GM21786 (cell line): ENCODE results near the gene ADAMTS14.

ENCODE experiments used
- ATAC-seq: cut with Tn5 transposase; IDR thresholded peaks from one replicate; pipeline ENCODE4 v1.9.1; 2021; ENCODE audit not compliant: unreplicated experiment

ADAMTS14 gene

DNA sequence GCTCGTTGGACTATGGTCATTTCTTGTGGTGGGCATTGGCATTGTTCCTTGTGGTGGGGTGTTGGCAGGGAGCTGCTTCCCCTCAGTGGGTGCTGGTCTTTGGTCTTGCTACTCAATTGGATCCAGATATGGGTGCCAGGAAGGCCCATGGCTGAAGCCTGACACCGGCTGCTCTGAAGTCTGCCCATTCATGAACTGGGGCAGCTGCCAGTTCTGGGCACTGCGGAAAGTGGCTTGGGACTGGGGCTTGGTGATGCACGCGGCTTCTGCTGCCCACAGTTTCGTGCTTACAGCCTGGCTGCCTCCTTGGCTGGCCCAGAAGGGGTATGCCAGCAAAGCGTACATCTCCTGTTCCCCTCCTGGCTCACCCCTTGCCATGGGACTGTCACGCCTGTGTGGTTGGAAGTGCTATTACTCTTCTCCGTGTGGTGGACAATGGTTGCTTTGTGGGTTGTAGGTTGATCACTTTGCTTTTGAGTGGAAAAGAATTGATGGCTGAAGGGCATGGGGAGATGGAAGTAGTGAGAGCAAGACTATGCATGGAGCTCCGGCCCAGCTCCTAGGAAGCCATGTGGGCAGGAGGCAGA is 54.7 kb downstream of the ADAMTS14 start:
- no peak for ATAC-seq

DNA sequence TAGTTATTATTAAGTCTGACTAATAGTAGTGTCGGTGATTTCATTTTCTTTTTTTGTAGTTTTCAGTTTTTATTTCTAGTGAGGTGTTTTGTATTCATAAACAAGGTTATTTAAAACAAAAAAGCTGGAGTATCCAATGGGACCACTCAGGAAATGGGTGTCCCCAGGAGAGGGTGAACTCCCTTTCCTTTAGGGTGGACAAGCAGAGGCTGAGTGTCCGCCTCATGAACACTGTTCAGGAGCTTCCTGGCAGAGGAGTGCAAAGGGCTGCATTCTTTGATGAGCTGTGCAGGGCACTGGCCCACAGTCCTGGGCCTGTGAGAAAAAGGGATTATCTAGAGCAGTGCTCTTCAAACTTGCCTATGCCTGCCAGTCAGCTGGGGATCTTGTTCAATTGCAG is 56.0 kb downstream of the ADAMTS14 start:
- ATAC-seq = no peak

DNA sequence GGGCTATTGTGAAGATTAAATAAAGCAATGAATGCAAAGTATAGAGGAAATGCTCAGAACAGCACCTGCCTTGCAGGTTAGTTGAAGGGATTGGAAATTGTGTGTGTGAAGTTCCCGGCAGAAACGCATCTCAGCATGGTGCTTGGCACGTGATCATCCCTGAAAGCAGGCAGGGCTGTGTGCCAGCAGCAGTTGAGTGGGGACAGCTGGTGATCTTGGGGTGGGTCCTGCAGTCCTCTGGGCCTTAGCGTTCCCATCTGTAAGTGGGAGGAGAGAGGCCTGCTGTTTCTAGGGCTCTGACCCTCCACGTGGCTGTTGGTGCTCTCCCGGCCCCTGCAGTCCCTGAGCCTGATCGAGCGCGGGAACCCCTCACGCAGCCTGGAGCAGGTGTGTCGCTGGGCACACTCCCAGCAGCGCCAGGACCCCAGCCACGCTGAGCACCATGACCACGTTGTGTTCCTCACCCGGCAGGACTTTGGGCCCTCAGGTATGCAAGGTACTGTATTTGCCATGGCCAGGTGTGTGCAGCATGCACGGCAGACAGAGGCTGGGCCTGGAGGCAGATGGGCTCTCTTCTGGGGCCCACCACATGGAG is 57.6 kb downstream of the ADAMTS14 start:
- no peak for ATAC-seq

DNA sequence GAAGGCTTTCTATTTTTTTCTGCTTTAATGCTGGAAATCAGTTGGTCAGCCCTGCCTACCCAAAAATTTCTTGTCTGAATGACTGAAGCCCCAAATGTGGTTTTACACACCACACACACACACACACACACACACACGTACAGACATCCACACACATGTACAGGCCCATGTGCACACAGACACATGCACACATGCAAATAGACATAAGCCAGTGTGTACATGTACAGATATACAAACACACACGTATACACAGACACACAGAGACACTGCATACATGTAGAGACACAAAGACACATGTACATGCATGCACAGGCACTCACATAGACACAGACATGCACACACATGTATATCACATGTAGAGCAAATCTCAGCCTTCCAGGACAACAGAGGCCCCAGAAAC is 58.6 kb downstream of the ADAMTS14 start:
- no peak for ATAC-seq

DNA sequence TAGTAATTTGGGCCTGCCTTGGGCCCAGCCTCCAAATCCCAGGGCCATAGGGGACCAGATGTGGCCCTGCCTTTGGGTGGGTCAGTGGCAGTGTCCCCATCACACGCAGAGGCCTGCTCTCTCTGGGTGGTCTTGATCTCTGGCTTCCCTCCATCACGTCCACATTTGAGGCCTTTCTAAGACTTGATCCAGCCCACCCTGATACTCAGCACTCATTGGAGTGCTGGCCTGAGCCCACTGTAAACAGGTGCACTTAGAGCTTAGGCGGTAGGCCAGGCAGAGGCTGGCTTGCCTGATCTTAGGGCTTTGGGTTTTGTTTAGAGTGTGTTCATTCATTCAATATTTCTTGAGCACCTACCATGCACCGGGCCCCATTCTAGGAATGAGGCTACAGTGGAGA is 60.3 kb downstream of the ADAMTS14 start:
- ATAC-seq = no peak

DNA sequence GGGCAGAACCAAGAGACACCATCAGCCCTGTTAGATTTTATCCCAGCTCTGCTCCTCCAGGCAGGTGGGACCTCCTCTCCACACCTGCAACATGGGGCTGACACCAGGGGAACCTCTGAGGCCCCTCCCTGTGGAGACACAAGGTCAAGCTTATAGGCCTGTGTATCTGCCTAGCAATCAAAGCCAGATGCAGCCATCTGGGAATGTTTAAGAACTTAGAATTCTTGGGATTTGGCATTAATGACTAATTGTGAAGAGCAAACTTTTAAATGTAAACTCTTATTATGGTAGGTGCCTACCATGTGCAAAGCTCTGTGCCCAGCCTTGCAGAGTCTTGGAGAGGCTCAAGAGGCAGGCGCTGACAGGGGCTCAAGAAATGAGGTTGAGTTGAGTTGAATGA is 60.7 kb downstream of the ADAMTS14 start:
- no peak for ATAC-seq

DNA sequence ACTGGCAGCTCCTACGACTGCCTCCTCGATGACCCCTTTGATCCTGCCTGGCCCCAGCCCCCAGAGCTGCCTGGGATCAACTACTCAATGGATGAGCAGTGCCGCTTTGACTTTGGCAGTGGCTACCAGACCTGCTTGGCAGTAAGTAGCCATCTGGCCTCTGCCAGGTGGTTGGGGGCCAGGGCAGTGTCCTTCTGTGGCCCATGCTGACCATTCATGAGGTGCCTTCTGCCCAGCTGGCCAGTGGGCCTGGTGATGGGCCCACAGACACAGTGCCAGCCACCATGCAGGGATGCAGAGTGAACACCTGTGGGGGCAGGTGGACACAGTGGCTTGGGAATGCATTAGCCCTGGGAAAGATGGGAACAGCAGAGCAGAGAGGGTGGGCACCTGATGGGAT is 62.9 kb downstream of the ADAMTS14 start:
- ATAC-seq = no peak

DNA sequence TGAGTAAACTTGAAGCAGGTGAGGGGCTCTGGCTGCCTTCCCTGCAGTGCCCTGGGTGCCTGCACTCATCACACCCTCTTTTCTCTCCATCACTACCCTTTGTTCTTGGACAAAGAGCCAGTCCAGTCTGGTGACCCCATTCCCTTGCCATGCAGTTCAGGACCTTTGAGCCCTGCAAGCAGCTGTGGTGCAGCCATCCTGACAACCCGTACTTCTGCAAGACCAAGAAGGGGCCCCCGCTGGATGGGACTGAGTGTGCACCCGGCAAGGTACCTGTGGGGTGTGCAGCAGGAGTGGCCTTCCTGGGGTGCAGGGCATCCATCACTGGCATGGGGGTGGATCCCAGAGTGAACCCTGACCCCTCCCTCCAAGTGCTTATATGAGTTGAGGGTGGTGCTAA is 64.2 kb downstream of the ADAMTS14 start:
- no peak for ATAC-seq

DNA sequence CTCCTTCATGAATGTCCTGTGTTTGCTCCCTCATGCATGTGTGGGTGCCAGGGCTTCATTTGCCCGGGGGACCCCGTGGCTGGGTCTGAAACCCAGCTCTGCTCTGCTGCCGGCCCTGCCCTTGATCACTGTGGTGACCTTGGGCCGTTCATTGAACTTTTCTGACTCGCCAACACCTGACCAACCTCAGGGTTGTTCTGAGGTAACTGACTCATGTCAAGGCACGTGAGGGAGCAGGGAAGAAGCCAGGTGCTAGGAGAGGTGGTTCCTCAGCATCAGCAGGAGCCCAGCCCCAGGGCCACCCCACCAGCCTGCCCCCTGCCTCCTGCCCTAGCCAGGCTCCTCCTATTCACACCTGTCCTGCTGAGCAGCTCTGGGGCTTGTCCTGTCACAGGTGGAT is 64.9 kb downstream of the ADAMTS14 start:
- no peak for ATAC-seq

DNA sequence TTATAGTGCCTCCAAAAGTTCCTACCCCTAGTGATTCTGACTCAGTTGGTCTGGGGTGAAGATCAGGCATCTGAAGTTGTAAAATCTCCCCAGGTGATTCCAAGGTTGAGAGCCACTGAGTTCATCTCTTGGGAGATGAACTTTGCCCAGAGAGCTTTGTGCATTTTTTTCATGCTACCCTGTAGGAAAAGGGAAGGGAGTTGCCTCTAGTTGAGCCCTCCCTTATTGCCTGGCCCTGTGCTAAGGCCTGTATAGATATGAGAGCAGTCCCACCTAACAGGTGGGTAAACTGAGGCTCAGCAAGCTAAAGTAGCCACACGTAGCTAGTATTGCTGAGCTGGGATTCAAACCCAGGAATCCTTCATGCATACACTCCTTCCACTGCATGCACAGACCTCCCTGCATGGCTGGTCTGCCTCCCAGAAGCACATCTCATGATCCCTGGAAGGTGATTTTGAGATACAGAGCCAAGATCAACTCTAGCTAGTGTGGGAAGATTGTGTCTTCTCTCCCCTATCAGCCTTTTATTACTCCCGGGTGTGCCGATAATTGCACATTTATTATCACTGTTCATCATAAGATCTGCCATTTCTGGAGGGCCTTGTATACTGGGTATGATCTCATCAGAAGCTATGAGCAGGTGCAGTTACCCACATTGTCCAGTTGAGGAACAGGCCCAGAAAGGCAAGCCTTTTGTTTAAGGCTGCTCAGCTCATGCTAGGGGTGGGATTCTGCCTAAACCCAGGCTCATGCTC is 65.9 kb downstream of the ADAMTS14 start:
- no peak for ATAC-seq

DNA sequence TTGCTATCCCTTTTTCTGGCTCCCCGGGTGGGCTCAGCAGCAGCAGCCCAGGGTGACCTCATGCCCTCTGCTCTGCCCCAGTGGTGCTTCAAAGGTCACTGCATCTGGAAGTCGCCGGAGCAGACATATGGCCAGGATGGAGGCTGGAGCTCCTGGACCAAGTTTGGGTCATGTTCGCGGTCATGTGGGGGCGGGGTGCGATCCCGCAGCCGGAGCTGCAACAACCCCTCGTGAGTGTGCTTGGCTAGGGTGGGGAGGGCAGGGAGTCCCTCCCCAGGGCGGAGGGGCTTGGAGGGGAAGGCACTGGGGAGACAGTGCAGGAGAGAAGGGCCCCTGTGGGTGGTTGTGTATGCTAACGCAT is 66.4 kb downstream of the ADAMTS14 start:
- ATAC-seq = no peak

DNA sequence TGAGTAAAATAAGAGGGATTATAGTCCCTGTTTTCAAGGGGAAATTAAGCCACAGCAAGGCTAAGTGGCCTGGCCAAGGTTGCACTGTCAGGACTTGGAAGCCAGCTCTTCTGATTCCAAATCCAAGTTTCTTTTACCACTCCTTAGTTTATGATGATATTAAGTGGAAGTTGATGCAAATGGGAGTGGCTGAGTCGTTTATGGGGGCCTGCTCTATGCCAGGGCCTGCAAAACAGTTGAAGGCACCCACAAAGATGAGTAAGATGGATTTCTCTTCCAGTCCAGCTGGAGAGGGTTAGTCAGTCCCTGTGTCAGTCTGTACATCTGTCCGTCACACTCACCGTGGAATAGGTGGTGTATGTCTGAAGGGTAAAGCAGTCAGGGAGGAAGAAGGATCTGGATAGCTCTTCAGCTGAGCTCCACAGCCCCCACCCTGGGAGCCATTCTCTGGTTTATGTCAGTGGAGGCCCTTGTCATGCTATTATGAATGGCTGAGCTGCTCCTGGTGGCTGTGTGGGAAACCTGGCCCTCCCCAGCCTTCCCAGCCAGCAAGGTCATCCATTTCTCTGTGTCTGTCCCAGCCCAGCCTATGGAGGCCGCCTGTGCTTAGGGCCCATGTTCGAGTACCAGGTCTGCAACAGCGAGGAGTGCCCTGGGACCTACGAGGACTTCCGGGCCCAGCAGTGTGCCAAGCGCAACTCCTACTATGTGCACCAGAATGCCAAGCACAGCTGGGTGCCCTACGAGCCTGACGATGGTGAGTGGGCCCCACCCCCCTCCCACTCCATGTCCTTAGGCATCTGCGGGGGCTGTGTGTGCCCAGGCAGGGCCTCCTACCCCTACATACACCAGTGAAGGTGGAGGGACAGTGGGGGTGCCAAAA is 68.3 kb downstream of the ADAMTS14 start:
- ATAC-seq = no peak

DNA sequence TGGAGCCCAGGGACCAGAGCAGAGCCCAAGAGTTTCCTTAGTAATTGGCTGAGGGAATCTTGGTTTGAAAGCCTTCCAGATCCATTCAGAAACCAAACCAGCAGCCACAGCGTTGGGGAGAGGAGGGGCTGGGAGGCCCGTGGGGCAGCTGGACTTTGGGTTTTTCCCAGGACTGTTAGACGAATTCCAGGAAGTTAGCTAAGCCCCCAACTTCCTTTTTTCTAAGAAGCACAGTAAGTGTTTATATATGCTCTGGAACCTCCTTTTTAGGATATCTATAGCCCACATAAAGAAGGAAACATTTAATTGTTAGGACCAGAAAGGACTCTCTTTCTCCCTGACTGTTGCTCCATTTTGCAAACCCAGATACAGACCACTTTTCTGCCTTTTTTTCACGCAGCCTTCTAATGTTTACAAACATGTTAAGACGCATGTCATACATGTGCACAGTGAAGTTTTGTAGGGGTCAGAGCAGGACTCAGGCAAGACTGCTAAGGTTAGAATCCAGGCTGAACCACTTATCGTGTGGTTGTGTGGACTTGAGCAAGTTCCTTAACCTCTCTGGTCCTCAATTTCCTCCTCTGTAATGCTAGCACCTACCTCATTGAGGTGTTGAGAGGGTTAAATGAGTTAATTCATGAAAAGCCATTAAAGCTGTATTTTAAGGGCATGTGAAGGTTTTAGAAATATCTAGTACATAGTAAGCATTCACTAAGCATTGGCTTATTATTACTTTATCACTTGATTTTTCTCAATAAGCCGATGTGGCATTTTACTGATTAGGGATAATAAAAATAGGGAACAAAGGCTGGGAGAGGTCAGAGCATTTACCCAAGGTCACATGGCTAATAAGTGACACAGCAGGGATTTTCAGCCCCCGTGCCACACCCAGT is 70.5 kb downstream of the ADAMTS14 start:
- no peak for ATAC-seq

DNA sequence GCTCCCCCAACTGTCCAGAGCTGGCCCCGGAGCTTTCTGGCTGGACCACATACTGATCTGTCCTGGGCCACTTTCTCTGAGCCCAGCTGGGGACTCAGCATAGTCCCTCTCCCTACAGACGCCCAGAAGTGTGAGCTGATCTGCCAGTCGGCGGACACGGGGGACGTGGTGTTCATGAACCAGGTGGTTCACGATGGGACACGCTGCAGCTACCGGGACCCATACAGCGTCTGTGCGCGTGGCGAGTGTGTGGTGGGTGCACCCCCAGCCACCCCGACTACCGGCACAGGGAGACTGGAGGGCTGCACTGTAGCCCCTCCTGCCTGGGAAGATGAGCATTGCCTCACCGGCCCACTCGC is 71.1 kb downstream of the ADAMTS14 start:
- no peak for ATAC-seq

DNA sequence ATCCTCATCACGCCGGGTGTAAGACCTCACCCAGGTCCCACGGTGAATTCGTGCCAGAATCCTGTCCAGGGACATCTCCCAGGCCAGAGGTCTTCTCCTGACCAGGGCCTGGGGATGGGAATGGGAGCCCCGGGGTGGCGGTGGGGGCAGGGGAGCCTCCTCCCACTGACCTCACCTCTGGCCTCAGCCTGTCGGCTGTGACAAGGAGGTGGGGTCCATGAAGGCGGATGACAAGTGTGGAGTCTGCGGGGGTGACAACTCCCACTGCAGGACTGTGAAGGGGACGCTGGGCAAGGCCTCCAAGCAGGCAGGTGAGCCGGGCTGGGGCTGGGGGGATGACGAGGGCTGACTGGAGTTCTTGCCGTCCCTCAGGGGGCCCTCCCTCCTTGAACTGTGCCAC is 71.6 kb downstream of the ADAMTS14 start:
- ATAC-seq = no peak

DNA sequence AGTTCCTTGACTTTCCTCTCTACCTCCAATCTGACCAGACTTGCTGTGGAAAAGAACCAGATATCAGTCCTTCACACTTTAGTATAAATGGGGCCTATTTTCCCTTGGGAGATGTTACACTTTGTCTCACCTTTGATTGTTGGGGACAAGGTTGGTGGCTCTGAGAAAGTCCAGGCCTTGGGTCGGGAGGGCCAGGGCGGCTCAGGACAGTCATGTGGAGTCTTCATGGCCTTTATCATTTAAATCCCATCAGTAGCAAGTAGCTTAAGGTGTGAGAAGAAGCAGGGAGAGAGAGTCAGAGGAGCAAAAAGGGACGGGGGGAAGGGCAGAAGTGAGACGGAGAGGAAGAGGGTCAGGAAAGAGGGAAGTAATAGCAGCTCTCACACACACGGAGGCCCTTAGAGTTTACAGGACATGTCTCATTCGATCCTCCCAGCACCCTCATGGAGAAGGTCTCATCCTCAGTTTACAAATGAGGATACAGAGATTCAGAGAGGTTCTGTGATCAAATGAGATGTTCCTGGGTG is 72.4 kb downstream of the ADAMTS14 start:
- ATAC-seq = no peak

DNA sequence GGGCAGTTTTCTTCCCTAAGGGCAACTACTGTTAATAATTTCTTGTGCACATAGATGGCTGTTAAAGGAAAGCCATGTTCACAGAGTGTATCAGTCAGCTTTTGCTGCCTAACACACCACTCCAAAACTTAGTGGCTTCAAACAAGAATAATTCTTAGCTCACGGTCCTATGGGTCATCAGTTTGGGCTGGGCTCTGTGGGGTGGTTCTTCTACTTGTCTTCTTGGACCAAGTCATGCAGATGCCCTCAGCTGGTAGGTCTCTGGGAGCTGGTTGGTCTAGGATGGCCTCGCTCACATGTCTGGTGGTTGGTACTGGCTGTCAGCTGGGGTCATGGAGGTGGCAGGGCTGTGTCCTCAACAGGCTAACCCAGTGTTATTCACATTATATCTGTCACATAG is 73.2 kb downstream of the ADAMTS14 start:
- ATAC-seq = no peak

DNA sequence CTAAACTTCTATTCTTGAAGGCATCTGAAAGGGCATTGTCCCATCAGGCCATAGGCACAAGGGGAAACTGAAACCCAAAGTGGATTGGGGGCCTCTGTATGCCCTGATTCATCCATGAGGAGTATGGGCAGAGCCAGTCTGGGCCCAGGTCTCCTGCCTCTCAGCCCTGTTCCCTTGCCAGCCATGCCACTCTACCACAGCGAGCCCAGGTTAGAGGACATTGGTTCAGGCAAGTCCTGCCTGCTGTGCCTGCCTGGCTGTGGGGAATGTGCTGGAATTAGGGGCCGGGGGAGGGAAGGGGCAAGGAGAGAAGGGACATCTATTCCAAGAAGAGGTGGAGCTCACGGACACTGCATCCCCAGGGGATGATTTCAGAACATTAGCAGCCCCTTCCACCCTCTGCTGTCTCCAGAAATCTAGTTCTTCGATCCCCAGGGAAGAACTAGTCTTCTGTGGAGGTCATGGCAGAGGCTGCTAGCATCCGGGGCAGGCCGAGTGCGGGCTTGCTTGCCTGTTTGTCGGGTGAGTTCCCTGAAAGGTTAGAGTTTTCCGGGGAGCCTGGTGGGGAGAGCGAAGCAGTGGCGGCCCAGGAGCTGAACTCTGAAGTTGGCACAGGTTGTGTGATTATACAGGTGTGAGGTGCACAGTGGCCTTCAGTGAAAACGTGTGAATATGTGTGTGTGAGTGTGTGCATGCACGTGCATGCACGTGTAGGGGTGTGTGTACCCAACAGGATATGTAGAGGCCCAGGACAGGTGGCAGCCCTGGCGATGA is 75.1 kb downstream of the ADAMTS14 start:
- no peak for ATAC-seq

DNA sequence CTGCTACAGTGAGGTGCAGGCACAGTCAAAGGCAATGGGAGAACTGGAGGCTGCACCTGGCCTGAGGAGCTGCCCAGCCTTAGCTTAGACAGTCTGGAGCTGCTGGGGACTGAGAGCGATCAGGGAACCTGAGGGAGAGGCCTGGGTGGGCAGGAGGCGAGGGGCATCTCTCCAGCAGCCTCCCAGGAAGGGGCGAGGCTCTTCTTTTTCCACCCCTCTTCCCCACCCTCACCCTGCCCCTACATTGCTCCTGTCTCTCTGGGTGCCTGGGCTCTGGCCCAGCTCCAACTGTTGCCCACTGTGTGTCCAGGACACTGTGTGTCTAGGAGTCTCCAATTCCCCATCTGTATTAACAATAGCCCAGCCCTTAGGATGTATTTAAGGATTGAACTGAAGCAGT is 76.0 kb downstream of the ADAMTS14 start:
- ATAC-seq = no peak
